Mammary epithelial cell (primary cell): Measurements from ENCODE around the gene FRMD5.

Experiments used
- EZH2 ChIP-seq: IDR thresholded peaks from 2 replicates; pipeline ENCODE4 v1.6.1; 2012; ENCODE audit warnings: low read length, inconsistent platforms, borderline replicate concordance
- TF ChIP-seq, protein P1 (sequence below), 2 donors: IDR thresholded peaks in 1 of 2; conservative IDR thresholded peaks in 1 of 2; 2 replicates each; pipeline ENCODE4 v1.5.1; 2011 to 2012; ENCODE audit warnings: inconsistent platforms in 2 of 2, low read length in 2 of 2, mild to moderate bottlenecking in 2 of 2, control low read depth in 1 of 2, low read depth in 1 of 2; ENCODE audit not compliant: insufficient read depth in 1 of 2; ENCODE audit errors: extremely low read depth in 1 of 2

DNA sequence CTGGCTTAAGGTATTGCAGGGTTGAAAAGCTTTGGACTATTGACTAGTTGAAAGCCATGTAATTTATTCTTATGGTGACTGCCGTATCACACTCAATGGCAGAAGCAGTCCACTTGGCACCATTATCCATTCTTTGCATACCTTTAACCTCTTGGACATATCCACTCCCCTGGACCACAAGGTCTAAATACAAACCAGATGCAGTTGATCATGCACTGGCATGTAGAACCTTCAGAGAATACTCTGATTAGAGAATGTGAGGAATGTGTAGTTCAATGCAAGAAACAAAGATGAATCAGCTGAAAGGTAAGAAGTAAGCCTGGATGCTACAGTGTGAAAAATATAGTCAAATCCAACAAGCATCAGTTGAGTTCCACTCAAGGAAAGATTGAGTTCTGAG is 93.1 kb downstream of the FRMD5 start:
- TF ChIP-seq, protein P1, sequence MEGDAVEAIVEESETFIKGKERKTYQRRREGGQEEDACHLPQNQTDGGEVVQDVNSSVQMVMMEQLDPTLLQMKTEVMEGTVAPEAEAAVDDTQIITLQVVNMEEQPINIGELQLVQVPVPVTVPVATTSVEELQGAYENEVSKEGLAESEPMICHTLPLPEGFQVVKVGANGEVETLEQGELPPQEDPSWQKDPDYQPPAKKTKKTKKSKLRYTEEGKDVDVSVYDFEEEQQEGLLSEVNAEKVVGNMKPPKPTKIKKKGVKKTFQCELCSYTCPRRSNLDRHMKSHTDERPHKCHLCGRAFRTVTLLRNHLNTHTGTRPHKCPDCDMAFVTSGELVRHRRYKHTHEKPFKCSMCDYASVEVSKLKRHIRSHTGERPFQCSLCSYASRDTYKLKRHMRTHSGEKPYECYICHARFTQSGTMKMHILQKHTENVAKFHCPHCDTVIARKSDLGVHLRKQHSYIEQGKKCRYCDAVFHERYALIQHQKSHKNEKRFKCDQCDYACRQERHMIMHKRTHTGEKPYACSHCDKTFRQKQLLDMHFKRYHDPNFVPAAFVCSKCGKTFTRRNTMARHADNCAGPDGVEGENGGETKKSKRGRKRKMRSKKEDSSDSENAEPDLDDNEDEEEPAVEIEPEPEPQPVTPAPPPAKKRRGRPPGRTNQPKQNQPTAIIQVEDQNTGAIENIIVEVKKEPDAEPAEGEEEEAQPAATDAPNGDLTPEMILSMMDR (conservative IDR thresholded peaks at IDR 0.05 in 1 of 2, IDR thresholded peaks at IDR 0.05 in 1 of 2; ENCODE audit: extremely low read depth in 1 of 2, insufficient read depth in 1 of 2, low read depth in 1 of 2, low read length in 2 of 2): no peak
- TF ChIP-seq EZH2: no peak
